ENCODE data around the gene CD200.

Gene CD200

GRCh38 chr3:112391648-112392047, 58.7 kb downstream of the CD200 start:
- no peak for DNase-seq (ENCODE audit: low spot score)
- in situ Hi-C loops (cut with MboI; ENCODE audit: low pct_unique_long_range_greater_than_20kb, low sequenced_read_pairs, unreplicated experiment), result no loop called here
- no peak for TF ChIP-seq CTCF (IDR thresholded peaks at IDR 0.05; ENCODE audit: extremely low read depth, insufficient read depth, missing control alignments)

GRCh38 chr3:112392393-112393359, 59.7 kb downstream of the CD200 start:
- in situ Hi-C loops (cut with MboI; ENCODE audit: low pct_unique_long_range_greater_than_20kb, low sequenced_read_pairs, unreplicated experiment), result no loop called here
- no peak for DNase-seq (ENCODE audit: low spot score)
- no peak for TF ChIP-seq CTCF (IDR thresholded peaks at IDR 0.05; ENCODE audit: extremely low read depth, insufficient read depth, missing control alignments)

GRCh38 chr3:112393360-112393728, 60.4 kb downstream of the CD200 start:
- in situ Hi-C loops (cut with MboI; ENCODE audit: low pct_unique_long_range_greater_than_20kb, low sequenced_read_pairs, unreplicated experiment), result no loop called here
- TF ChIP-seq CTCF (IDR thresholded peaks at IDR 0.05; ENCODE audit: extremely low read depth, insufficient read depth, missing control alignments), result no peak
- no peak for DNase-seq (ENCODE audit: low spot score)

GRCh38 chr3:112394003-112394640, 61.2 kb downstream of the CD200 start:
- no peak for DNase-seq (ENCODE audit: low spot score)
- TF ChIP-seq CTCF (IDR thresholded peaks at IDR 0.05; ENCODE audit: extremely low read depth, insufficient read depth, missing control alignments), result no peak
- in situ Hi-C loops (cut with MboI; ENCODE audit: low pct_unique_long_range_greater_than_20kb, low sequenced_read_pairs, unreplicated experiment), result no loop called here

GRCh38 chr3:112395181-112395895, 62.4 kb downstream of the CD200 start:
- no peak for TF ChIP-seq CTCF (IDR thresholded peaks at IDR 0.05; ENCODE audit: extremely low read depth, insufficient read depth, missing control alignments)
- in situ Hi-C loops (cut with MboI; ENCODE audit: low pct_unique_long_range_greater_than_20kb, low sequenced_read_pairs, unreplicated experiment), result no loop called here
- no peak for DNase-seq (ENCODE audit: low spot score)

- DNase-seq (ENCODE audit: low spot score), result no peak
Observed at GRCh38 chr3:112395896-112396290, 62.9 kb downstream of the CD200 start.

More at GRCh38 chr3:112395896-112396290, 62.9 kb downstream of the CD200 start:
- in situ Hi-C loops (cut with MboI; ENCODE audit: low pct_unique_long_range_greater_than_20kb, low sequenced_read_pairs, unreplicated experiment), result no loop called here
- no peak for TF ChIP-seq CTCF (IDR thresholded peaks at IDR 0.05; ENCODE audit: extremely low read depth, insufficient read depth, missing control alignments)
